Measurements from ENCODE around the gene ARHGAP45.

DNA sequence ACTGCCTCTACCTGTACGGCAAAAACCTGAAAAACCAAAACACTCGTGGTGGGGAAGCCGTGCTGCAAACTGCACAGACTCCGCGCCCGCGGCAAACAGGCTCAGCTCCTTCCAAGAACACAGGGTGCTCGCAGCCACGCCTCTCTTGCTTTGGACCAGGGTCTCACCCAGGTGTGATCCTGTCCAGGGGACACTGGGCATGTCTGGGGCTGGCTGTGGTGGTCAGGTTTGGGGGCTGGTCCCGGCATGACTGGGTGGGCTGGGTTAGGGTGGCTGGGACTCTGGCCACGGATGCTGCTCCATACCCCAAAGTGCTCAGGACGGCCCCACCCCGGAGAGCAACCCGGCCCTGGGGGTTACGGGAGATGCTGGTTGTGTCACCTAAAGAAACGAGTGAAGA lies 50.7 kb downstream of the ARHGAP45 start:
- TF ChIP-seq, protein P1, sequence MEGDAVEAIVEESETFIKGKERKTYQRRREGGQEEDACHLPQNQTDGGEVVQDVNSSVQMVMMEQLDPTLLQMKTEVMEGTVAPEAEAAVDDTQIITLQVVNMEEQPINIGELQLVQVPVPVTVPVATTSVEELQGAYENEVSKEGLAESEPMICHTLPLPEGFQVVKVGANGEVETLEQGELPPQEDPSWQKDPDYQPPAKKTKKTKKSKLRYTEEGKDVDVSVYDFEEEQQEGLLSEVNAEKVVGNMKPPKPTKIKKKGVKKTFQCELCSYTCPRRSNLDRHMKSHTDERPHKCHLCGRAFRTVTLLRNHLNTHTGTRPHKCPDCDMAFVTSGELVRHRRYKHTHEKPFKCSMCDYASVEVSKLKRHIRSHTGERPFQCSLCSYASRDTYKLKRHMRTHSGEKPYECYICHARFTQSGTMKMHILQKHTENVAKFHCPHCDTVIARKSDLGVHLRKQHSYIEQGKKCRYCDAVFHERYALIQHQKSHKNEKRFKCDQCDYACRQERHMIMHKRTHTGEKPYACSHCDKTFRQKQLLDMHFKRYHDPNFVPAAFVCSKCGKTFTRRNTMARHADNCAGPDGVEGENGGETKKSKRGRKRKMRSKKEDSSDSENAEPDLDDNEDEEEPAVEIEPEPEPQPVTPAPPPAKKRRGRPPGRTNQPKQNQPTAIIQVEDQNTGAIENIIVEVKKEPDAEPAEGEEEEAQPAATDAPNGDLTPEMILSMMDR (IDR thresholded peaks at IDR 0.05), result no peak
- no peak for TF ChIP-seq POLR2A (IDR thresholded peaks at IDR 0.05)
- no peak for TF ChIP-seq POLR2AphosphoS5 (IDR thresholded peaks at IDR 0.05)
- TF ChIP-seq EP300 (IDR thresholded peaks at IDR 0.05), result no peak

All from suprapubic skin (tissue), 4 donors.